Ascending aorta (tissue), 2 donors: ENCODE data around the gene SPAG7. TPM values are rescaled to one million over a fixed set of nuclear protein-coding genes. Genes with fewer than 3 reads are reported as not detected.
"Not testable (repeated sequence)": the region's sequence is repeated elsewhere in the genome, so short reads cannot be mapped to it uniquely, and the experiment has no call there.

ENCODE experiments used
- DNase-seq, 2 donors: peaks; one replicate each; pipeline ENCODE4 v3.0.0-alpha.2; 2019; ENCODE audit warnings: low spot score in 2 of 2
- H3K27ac ChIP-seq, 2 donors: fragments of 200-600 bp; sonication (generic); one replicate each; pipeline ENCODE4 v1.5.1; 2016 to 2017; ENCODE audit warnings: mild to moderate bottlenecking in 1 of 2
- H3K27me3 ChIP-seq: fragments of 200-600 bp; sonication (generic); one replicate; pipeline ENCODE4 v1.5.1; 2017
- H3K36me3 ChIP-seq, 2 donors: fragments of 200-600 bp; sonication (generic); one replicate each; pipeline ENCODE4 v1.5.1; 2016
- H3K4me1 ChIP-seq, 2 donors: fragments of 200-600 bp; sonication (generic); one replicate each; pipeline ENCODE4 v1.5.1; 2016 to 2017; ENCODE audit warnings: mild to moderate bottlenecking in 1 of 2
- H3K4me3 ChIP-seq, 2 donors: fragments of 200-600 bp; sonication (generic); one replicate each; pipeline ENCODE4 v1.5.1; 2016 to 2017; ENCODE audit warnings: mild to moderate bottlenecking in 1 of 2
- H3K9me3 ChIP-seq, 2 donors: fragments of 200-600 bp; sonication (generic); one replicate each; pipeline ENCODE4 v1.5.1; 2016
- intact Hi-C: fragments of 100-400 bp; cut with DNase I; formaldehyde crosslinking; loops from one replicate; pipeline ENCODE4 v1.15.1; 2023
- total RNA-seq: library from RNA; depleted of rRNA; stranded (reverse); fragments of >200 nt; gene quantifications from one replicate; pipeline ENCODE4 v1.1.0, GENCODE V29; 2016
- TF ChIP-seq, protein P1 (sequence below), 3 experiments: fragments of 200-600 bp in 2 of 3; fragments of 450-650 bp in 1 of 3; sonication (generic) in 2 of 3; IDR thresholded peaks; one replicate each; pipeline ENCODE4 v1.5.1; 2016 to 2019; ENCODE audit warnings: antibody characterized with exemption in 3 of 3, mild to moderate bottlenecking in 1 of 3, moderate library complexity in 1 of 3

SPAG7 gene
- total RNA-seq, 1 donor from 2014 or later = 4.9 TPM

DNA sequence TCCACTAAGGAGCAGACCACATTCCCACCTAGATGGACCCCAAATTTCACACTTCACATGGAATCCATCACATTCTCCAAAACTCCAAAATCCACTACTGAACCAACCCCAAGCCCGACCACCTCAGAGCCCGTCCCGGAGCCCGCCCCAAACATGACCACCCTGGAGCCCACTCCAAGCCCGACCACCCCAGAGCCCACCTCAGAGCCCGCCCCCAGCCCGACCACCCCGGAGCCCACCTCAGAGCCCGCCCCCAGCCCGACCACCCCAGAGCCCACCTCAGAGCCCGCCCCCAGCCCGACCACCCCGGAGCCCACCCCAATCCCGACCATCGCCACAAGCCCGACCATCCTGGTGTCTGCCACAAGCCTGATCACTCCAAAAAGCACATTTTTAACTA lies 34.0 kb downstream of the SPAG7 start:
- Histone ChIP-seq H3K4me1 (peaks cover 0 to 5% of the 10 kb centered on the region in 2 donors), H3K9me3 (no peaks in the 10 kb centered on the region), H3K27ac (no peak overlapping the region), H3K36me3 (peaks cover 18 to 20% of the 10 kb centered on the region in 2 donors), H3K4me3 (no peak overlapping the region), H3K27me3 (no peaks in the 10 kb centered on the region)
- TF ChIP-seq, protein P1, sequence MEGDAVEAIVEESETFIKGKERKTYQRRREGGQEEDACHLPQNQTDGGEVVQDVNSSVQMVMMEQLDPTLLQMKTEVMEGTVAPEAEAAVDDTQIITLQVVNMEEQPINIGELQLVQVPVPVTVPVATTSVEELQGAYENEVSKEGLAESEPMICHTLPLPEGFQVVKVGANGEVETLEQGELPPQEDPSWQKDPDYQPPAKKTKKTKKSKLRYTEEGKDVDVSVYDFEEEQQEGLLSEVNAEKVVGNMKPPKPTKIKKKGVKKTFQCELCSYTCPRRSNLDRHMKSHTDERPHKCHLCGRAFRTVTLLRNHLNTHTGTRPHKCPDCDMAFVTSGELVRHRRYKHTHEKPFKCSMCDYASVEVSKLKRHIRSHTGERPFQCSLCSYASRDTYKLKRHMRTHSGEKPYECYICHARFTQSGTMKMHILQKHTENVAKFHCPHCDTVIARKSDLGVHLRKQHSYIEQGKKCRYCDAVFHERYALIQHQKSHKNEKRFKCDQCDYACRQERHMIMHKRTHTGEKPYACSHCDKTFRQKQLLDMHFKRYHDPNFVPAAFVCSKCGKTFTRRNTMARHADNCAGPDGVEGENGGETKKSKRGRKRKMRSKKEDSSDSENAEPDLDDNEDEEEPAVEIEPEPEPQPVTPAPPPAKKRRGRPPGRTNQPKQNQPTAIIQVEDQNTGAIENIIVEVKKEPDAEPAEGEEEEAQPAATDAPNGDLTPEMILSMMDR (IDR thresholded peaks at IDR 0.05) = no peak
- intact Hi-C loops = no loop called here
- no peak for DNase-seq

DNA sequence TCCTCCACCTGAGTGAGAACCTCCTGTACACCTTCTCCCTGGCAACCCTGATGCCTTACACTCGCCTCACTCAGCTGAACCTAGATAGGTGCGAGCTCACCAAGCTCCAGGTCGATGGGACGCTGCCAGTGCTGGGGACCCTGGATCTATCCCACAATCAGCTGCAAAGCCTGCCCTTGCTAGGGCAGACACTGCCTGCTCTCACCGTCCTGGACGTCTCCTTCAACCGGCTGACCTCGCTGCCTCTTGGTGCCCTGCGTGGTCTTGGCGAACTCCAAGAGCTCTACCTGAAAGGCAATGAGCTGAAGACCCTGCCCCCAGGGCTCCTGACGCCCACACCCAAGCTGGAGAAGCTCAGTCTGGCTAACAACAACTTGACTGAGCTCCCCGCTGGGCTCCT lies 34.9 kb downstream of the SPAG7 start:
- peaks cover 14 to 15% of the 10 kb centered on the region in 2 donors for H3K36me3 ChIP-seq
- no peak overlapping the region for H3K27ac ChIP-seq
- H3K9me3 ChIP-seq = no peaks in the 10 kb centered on the region
- TF ChIP-seq, protein P1 (IDR thresholded peaks at IDR 0.05) = no peak
- no peaks in the 10 kb centered on the region for H3K27me3 ChIP-seq
- no peaks in the 10 kb centered on the region for H3K4me1 ChIP-seq
- H3K4me3 ChIP-seq = no peak overlapping the region
- no peak for DNase-seq
- intact Hi-C loops = no loop called here

DNA sequence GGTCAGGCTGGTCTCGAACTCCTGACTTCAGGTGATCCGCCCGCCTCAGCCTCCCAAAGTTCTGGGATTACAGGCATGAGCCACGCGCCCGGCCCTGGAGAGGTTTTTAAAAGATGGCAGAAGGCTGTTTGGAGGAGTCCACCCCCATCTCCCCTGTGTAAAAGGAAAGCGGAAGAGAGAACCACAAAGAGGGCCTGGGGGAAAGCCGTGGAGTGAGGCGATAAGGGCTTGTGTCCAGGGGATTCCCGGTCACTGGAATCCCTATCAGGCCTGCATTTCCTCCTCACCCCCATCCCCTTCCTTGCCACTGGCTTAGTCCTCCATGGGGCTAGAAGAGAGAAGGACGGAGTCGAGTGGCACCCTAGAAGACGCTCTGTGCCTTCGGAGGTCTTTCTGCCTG lies 35.7 kb downstream of the SPAG7 start, which contains the start of gene GP1BA:
TSS of gene GP1BA (plus strand) at position 315 of the 400 bp plus-strand sequence. CDS start 328 bp downstream, outside the sequence.
- H3K27ac ChIP-seq = no peak within 1 kb of the TSS
- no peaks in the 10 kb centered on the region for H3K27me3 ChIP-seq
- H3K4me3 ChIP-seq = no peak within 1 kb of the TSS
- intact Hi-C loops = no loop called here
- H3K4me1 ChIP-seq = no peaks in the 10 kb centered on the region
- H3K36me3 ChIP-seq = peaks cover 7% of the 10 kb centered on the region in 2 donors
- DNase-seq = no peak
- no peaks in the 10 kb centered on the region for H3K9me3 ChIP-seq
- TF ChIP-seq, protein P1 (IDR thresholded peaks at IDR 0.05) = no peak

DNA sequence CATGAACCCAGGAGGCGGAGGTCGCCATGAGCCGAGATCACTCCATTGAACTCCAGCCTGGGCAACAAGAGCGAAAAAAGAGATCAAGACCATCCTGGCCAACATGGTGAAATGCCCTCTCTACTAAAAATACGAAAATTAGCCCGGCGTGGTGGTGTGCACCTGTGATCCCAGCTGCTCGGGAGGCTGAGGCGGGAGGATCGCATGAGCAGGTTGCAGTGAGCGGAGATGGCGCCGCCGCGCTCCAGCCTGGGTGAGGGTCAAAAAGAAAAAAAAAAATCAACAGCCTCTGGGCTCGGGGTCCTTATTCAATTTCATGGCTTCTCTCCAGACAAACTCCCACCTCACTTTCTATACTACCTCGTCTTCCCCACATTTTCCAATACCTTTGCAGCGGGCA lies 38.7 kb downstream of the SPAG7 start:
- no peaks in the 10 kb centered on the region for H3K9me3 ChIP-seq
- no peak overlapping the region for H3K27ac ChIP-seq
- intact Hi-C loops = no loop called here
- no peaks in the 10 kb centered on the region for H3K27me3 ChIP-seq
- no peak for DNase-seq
- no peak overlapping the region for H3K4me3 ChIP-seq
- TF ChIP-seq, protein P1 (IDR thresholded peaks at IDR 0.05) = no peak
- H3K4me1 ChIP-seq = no peaks in the 10 kb centered on the region
- no peaks in the 10 kb centered on the region for H3K36me3 ChIP-seq

DNA sequence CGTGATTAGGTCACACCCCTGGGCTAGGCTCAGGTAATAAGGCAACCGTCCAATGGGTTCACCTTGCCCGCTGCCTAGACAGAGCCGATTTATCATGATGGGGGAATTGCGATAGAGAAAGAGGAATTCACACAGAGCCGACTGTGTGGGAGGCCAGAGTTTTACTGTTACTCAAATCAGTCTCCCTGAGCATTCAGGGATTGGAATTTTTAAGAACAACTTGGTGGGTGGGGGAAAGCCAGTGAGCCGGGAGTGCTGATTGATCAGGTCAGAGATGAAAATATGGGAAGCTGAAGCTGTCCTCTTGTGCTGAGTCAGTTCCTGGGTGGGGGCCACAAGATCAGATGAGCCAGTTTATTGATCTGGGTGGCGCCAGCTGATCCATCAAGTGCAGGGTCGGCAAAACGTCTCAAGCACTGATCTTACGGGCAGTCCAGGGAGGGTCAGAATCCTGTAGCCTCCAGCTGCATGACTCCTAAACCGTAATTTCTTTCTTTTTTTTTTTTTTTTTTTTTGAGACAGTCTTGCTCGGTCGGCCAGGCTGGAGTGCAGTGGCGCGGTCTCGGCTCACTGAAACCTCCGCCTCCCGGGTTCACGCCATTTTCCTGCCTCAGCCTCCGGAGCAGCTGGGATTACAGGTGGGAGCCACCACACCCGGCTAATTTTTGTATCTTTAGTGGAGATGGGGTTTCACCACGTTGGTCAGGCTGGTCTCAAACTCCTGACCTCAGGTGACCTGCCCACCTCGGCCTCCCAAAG lies 40.9 kb downstream of the SPAG7 start:
- not testable (repeated sequence) for DNase-seq

DNA sequence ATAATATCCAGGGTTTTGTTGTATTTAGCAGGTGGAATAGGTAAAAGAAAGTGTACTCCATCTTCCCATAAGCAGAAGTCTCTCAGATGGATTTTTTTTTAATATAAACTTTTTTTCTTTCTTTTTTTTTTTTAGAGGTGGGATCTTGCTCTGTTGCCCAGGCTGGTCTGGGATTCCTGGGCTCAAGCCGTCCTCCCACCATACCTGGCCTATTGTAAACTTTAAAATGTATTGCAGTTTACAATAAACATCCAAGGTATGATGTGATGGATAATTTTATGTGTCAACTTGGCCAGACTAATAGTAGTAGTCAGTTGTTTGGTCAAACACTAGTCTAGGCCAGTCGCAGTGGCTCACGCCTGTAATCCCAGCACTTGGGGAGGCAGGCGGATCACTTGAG lies 46.3 kb downstream of the SPAG7 start:
- intact Hi-C loops = no loop called here
- H3K4me1 ChIP-seq = no peaks in the 10 kb centered on the region
- H3K36me3 ChIP-seq = no peaks in the 10 kb centered on the region
- TF ChIP-seq, protein P1 (IDR thresholded peaks at IDR 0.05) = no peak
- H3K4me3 ChIP-seq = no peak overlapping the region
- H3K27ac ChIP-seq = no peak overlapping the region
- no peaks in the 10 kb centered on the region for H3K27me3 ChIP-seq
- no peaks in the 10 kb centered on the region for H3K9me3 ChIP-seq
- DNase-seq = no peak

More for the DNA sequence above, 40.9 kb downstream of the SPAG7 start:
- H3K4me1 ChIP-seq, intact Hi-C loops, H3K27ac ChIP-seq, H3K36me3 ChIP-seq, H3K4me3 ChIP-seq, H3K9me3 ChIP-seq, H3K27me3 ChIP-seq: not testable (repeated sequence)
